Progenitor cell of endocrine pancreas (in vitro differentiated cells): ENCODE results near the gene SLC2A6. TPM values are rescaled to one million over a fixed set of nuclear protein-coding genes. Genes with fewer than 3 reads are reported as not detected.

Source experiments
- DNase-seq: peaks from one replicate; pipeline ENCODE4 v3.0.0; 2021; ENCODE audit warnings: low spot score; ENCODE audit not compliant: unreplicated experiment
- H3K27ac Mint-ChIP-seq: 2 replicates; pipeline ENCODE4 v1.8.0; 2021; ENCODE audit warnings: mild to moderate bottlenecking, moderate library complexity, mixed read lengths
- H3K27me3 Mint-ChIP-seq: 2 replicates; pipeline ENCODE4 v1.8.0; 2021; ENCODE audit warnings: mixed read lengths
- H3K36me3 Mint-ChIP-seq: 2 replicates; pipeline ENCODE4 v1.8.0; 2022; ENCODE audit warnings: mixed read lengths; ENCODE audit not compliant: insufficient read depth
- H3K4me1 Mint-ChIP-seq: 2 replicates; pipeline ENCODE4 v1.8.0; 2021; ENCODE audit warnings: low read depth, mixed read lengths
- H3K4me3 Mint-ChIP-seq: 2 replicates; pipeline ENCODE4 v1.8.0; 2021; ENCODE audit warnings: low read depth, mild to moderate bottlenecking, moderate library complexity, mixed read lengths
- H3K9me3 Mint-ChIP-seq: 2 replicates; pipeline ENCODE4 v1.8.0; 2021; ENCODE audit warnings: low read depth, mixed read lengths
- total RNA-seq: library from RNA; stranded (reverse); gene quantifications from 2 replicates; pipeline ENCODE4 v1.2.1, GENCODE V29; 2021
- TF ChIP-seq, protein P1 (sequence below): fragments of 200-600 bp; sonication (generic); IDR thresholded peaks from one replicate; pipeline ENCODE4 v1.5.0; 2021; ENCODE audit warnings: antibody characterized with exemption, mild to moderate bottlenecking; ENCODE audit not compliant: unreplicated experiment

The SLC2A6 gene
- total RNA-seq, 1 donor from 2014 or later = 4.7 TPM

GRCh38 chr9:133476036-133476931 is 2.6 kb downstream of the SLC2A6 start:
- H3K36me3 Mint-ChIP-seq = no peaks in the 10 kb centered on the region
- TF ChIP-seq, protein P1, sequence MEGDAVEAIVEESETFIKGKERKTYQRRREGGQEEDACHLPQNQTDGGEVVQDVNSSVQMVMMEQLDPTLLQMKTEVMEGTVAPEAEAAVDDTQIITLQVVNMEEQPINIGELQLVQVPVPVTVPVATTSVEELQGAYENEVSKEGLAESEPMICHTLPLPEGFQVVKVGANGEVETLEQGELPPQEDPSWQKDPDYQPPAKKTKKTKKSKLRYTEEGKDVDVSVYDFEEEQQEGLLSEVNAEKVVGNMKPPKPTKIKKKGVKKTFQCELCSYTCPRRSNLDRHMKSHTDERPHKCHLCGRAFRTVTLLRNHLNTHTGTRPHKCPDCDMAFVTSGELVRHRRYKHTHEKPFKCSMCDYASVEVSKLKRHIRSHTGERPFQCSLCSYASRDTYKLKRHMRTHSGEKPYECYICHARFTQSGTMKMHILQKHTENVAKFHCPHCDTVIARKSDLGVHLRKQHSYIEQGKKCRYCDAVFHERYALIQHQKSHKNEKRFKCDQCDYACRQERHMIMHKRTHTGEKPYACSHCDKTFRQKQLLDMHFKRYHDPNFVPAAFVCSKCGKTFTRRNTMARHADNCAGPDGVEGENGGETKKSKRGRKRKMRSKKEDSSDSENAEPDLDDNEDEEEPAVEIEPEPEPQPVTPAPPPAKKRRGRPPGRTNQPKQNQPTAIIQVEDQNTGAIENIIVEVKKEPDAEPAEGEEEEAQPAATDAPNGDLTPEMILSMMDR = no peak
- no peaks in the 10 kb centered on the region for H3K9me3 Mint-ChIP-seq
- peaks cover 15% of the 10 kb centered on the region for H3K27me3 Mint-ChIP-seq
- DNase-seq = no peak
- no peaks in the 10 kb centered on the region for H3K4me1 Mint-ChIP-seq
- H3K27ac Mint-ChIP-seq = no peak overlapping the region
- H3K4me3 Mint-ChIP-seq = no peak overlapping the region

- Mint-ChIP-seq H3K4me3 (no peak overlapping the region), H3K4me1 (no peaks in the 10 kb centered on the region), H3K27ac (no peak overlapping the region), H3K9me3 (no peaks in the 10 kb centered on the region), H3K27me3 (peaks cover 12% of the 10 kb centered on the region), H3K36me3 (no peaks in the 10 kb centered on the region)
- no peak for DNase-seq
- TF ChIP-seq, protein P1 = no peak
These were observed 3.4 kb downstream of the SLC2A6 start for GRCh38 chr9:133475292-133476012.

DNA sequence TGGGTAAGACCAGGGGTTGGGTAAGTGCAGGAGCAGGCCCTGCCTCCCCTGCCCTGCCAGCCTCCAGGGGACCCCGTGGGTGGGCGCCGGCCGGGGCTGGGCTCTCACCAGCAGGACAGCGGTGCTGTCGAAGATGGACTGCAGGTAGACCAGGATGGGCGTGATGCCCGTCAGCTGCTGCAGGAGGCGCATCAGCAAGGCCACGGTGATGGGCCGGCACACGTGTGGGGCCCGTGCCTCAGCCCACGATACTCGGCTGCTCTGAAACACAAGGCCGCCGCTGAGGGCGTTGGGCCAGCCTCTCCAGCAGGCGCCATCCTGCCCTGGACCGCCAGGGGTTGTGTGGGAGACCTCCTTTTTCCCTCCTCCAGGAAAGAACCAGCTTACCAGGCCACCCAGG is 4.0 kb downstream of the SLC2A6 start:
- no peaks in the 10 kb centered on the region for H3K9me3 Mint-ChIP-seq
- no peak overlapping the region for H3K4me3 Mint-ChIP-seq
- H3K36me3 Mint-ChIP-seq = no peaks in the 10 kb centered on the region
- TF ChIP-seq, protein P1 = no peak
- no peak for DNase-seq
- no peak overlapping the region for H3K27ac Mint-ChIP-seq
- no peaks in the 10 kb centered on the region for H3K4me1 Mint-ChIP-seq
- peaks cover 9% of the 10 kb centered on the region for H3K27me3 Mint-ChIP-seq

DNA sequence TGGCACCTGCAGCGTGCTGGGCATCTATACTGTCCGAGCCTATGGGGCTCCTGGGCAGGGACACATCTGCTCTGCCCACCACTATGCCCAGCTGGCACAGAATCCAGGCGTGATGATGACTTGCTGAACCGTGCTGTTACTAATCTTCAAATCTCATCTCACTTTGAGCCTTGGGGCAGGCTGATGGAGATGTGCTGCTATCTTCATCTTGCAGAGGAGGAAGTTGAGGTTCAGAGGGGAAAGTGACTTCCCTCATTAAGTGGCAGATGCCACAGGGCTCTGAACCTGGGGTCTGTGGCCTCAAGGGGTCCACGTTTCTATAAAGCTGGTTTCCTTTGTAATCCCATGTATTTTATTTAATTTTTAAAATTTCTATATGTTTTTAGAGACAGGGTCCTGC is 4.7 kb downstream of the SLC2A6 start:
- Mint-ChIP-seq H3K27ac (no peak overlapping the region), H3K9me3 (no peaks in the 10 kb centered on the region), H3K4me1 (no peaks in the 10 kb centered on the region), H3K36me3 (no peaks in the 10 kb centered on the region), H3K27me3 (peaks cover 3% of the 10 kb centered on the region), H3K4me3 (no peak overlapping the region)
- DNase-seq = no peak
- TF ChIP-seq, protein P1 = no peak

DNA sequence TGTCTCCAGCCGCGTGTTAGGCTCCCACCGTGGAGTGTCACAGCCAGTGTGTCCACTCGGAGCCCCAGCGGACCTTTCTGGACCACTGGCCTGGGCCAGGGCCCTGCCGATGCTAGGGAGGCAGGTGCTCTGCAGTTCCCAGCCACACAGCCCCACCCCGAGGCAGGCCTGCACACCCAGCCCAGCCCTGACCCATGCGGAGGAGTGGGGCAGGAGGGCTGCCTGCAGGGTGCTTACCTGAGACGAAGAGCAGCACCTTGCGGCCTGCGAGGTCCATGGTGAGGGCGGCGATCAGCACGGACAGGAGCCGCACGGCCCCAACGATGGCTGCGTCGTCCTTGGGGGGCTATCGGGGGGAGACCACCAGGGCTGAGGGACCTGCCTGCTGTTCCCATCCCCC is 5.2 kb downstream of the SLC2A6 start:
- peaks cover 3% of the 10 kb centered on the region for H3K27me3 Mint-ChIP-seq
- H3K36me3 Mint-ChIP-seq = no peaks in the 10 kb centered on the region
- H3K4me3 Mint-ChIP-seq = no peak overlapping the region
- no peaks in the 10 kb centered on the region for H3K9me3 Mint-ChIP-seq
- H3K27ac Mint-ChIP-seq = no peak overlapping the region
- DNase-seq = no peak
- no peaks in the 10 kb centered on the region for H3K4me1 Mint-ChIP-seq
- TF ChIP-seq, protein P1 = no peak
